COR-L47 (cell line): ENCODE measurements around the gene SOHLH2.
A peak's percentile ranks its signal among the peaks of the same experiment; 100 is the strongest.

Experiments used
- DNase-seq: peaks from one replicate; lab custom pipeline; 2025; lab: John Stamatoyannopoulos, UW

Gene SOHLH2, protein sequence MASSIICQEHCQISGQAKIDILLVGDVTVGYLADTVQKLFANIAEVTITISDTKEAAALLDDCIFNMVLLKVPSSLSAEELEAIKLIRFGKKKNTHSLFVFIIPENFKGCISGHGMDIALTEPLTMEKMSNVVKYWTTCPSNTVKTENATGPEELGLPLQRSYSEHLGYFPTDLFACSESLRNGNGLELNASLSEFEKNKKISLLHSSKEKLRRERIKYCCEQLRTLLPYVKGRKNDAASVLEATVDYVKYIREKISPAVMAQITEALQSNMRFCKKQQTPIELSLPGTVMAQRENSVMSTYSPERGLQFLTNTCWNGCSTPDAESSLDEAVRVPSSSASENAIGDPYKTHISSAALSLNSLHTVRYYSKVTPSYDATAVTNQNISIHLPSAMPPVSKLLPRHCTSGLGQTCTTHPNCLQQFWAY

DNA sequence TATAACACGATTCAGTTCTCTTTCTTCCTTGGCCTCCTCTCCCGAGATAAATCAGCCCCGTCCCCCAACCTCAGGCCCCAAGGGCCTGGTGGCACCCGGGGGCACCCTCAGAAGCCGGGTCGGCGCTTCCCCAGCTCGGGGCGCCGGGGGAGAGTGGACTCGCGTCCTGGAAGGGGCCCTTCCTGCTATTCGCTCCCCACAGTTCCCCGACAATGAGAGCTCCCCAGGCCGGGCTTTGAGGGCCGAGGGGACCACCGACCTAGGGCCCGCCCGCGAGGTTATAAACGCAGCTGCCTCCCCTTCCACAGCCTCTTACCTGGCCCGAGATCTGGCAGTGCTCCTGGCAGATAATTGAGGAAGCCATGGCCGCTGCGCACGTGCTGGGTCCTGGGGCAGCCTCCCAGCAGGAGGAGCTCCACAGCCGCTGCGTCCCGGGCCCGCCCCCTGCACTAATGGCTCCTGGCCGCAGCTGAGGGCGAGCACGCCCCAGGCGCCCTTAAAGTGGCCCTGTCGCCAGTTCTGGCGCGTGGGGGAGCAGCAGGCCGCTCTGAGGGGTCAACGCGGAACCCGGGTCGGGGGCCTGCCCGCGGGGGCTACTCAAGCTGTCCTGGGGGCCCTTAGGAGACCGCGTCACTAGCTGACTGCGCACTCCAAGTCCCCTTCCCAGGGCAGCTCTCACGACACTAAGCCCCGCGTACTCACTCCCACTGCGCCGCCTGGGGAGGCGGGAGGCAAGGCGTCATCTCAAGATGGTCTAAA is at the start of gene SOHLH2:
TSS of gene SOHLH2 (minus strand) at position 394 of the 759 bp plus-strand sequence. CDS start at position 364, 30 bp downstream.
- no peak for DNase-seq

DNA sequence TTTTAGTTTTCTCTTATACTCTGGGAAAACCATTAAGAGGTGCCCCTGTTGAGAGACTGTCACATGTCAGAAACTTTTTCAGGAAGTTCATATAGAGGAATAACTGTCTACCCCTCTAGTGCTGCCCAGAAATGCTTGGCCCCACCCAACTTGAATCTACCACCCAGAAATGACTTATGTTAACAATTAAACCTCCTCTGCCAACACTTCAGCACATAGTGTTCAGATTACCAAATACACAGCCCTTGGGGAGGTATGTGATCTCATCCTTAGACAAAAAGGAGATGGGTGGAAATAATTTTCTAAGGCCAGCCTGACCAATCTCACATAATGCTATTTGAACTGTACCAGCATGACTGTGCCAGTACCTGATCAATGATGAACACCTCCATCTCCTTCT is 47.6 kb upstream of the SOHLH2 start:
- DNase-seq: no peak

DNA sequence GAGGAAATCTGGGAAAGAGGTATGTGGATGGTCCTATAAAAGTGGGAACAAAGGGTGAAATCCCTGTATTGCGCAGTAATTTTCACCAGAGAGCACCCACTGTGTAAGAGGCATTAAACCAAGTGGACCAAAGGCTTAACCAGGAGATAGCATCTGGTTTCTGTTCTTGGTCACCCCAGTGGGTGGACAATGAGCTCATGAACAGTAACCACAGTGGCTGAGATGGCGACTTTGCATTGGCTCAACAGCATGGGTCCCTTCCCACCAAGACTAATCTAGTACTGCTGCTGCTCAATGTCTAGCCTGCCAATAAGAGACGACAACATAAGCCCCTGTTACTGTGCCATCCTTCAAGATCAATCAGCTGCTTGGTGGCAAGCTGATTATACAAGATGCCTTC is 46.7 kb upstream of the SOHLH2 start:
- DNase-seq: no peak

DNA sequence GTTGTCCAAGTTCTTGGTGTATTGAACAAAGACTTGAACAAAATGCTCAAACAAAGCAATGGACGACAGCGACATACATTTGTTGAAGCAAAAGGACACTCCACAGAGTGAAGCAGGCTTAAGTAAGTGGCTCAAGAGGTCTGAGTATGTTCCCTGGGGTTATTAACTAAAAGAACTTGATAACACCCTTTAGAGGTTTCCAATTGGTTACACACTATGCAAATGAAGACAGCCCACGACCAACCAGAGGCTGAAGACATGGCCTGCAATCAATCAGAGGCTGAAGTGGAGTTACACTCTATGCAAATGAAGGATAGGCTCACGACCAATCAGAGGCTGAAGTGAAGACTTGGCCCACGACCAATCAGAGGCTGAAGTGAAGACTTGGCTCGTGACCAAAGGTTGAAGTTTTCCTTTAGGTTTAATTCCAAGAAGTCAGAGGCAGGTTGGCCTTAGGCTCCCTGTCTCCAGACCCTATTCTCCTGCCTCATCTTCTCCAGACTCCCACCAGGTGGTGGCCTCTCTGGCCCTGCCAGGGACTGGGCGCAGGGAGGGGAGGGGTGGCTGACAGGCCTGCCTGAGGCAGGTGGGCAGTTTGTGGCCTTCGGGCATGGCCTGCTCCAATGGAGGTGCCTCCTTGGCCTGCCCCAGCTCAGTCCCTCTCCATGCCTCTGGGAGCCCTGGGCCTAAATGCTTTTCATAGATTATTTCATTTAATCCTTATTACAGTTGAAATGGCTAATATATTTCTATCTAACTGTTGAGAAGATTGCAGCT is 45.2 kb upstream of the SOHLH2 start:
- no peak for DNase-seq

DNA sequence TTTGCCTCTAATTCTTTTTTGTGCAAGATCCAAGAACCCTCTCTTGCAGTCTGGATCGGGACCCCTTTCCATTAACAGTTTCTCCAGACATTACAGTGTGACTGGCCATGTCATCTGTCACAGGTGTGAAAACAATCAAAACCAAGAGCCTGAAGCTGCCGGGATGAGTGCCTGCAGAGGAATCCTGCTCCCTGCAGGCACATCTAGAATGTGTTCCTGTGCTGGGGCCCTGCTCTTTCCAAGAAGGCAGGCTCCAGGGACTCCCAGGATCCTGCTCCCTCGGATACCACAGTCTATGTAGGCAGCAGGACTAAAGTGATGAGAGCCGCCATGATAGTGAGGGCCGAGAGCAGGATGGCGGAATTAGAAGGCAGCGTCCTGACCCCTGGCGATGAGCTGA is 44.5 kb upstream of the SOHLH2 start:
- no peak for DNase-seq

DNA sequence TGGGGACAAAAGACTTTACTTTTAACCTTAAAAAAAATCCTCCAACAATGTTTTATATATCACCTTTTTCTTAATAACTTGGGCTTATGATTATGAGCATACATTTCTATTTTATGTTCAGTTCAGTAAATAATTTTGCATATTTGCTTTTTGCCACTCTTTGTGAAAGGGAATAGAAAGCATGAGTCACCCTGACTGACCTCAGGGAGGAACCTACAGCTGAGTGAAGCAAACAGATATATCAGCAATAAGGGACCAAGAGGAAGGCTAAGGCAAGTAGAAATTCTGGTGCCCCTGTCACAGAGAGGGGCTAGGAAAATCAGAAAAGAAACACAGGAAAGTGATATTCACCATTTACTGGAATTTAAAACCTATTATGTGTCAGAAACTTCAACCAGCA is 37.2 kb upstream of the SOHLH2 start:
- no peak for DNase-seq

DNA sequence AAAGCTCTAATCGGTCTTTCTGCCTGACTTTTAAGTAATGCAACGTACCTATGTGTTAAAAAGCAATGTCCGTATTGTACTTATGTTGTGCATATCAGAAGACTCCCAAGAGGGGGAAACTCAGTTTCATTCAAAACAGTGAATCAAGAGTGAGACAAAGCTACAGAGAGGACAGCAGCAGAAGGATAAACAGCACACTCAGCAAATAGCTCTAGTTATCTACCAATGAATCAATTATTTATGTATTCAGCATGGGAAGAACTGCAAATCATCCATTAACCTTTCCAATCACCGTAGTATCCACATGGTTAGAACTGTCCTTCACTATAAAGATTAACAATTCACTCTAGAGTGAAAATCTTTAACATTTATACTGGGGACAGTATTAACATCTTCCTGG is 36.7 kb upstream of the SOHLH2 start:
- no peak for DNase-seq

DNA sequence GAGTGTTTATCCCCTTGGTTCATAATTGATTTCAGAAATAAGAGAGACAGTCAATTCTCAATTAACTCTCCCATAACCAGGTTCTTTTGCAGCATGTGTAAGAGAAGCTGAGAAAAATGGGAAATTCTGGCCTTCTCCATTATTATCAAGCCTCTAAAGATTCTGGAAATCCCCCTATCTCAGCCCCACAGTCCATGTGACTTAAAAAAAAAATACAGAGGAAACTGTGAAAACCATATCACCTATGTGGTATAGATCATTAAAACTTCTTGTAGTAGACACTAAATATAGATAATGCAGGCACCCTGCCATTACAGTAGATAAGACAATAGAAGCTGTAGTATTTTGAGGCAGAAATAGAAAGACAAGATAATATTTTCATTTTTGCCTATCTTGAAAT is 34.3 kb upstream of the SOHLH2 start:
- DNase-seq: no peak

DNA sequence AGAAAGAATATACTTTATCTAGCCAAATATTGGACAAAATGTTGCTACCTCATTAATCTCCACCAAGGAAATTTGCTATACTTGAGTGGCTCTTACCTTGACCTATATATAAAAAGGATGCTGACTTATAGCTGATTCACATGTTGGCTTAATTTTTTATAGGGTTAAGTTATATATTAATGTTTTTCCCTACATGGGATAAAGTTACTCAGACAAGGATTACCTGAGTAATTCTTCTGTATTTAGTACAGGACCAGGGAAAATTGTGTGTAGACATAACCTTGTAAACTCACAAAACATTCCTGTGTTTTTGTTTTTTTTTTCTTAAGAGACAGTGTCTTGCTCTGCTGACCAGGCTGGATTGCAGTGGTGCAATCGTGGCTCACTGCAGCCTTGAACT is 30.6 kb upstream of the SOHLH2 start:
- DNase-seq: no peak

DNA sequence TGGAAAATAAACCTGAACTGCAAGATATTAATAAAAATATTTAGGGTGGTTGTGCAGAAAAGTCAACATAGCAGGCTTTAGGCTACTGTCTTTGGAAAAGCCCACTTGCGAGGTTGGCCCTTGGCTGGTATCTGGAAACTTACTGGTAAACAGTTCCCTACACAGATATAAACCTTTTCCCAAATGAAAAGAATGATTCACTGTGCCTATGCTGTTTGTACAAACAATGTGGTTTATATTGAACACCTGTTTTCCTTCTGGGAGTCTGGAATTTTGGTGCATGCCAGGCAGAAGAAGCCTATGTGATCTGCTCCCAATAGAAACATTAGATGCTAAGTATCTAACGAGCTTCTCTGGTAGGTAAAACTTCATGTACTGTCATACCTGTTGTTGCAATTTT is 29.7 kb upstream of the SOHLH2 start:
- no peak for DNase-seq

DNA sequence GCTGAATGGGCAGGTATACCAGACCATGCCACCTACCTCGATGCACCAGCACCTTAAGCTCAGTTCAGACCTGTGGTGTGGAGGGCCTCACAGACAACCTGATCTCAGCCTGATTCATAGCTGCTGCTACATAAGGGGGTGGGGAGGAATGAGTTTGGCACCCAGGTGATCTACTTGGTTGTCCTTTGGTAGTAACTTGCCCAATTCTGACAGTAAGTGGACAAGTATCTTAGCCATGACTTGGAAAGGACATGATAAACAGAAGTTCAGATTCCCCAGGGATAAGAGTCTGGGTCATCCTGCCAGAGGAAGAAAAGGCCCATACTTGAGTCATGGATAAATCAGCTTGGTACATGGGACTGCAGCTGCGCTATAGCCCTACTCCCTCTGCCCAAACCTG is 28.4 kb upstream of the SOHLH2 start:
- DNase-seq: no peak

DNA sequence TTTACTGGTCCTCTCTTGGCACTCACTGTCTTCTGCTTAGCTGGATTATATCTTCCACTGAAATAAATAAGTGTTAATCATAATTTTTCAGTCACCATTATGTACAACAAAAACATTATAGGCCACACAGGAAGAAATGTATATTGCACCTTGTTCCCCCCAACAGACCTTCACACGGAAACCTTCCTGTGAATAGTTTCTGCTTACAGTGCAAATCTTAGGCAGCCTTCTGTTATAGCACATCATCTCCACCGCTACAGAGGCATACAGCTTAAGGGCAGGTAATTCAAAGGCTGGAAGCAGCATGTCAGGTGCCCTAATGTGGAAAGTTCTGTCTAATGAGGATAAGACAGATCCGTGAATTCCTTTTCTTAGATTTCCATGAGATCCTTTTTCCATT is 16.9 kb upstream of the SOHLH2 start:
- DNase-seq: no peak

DNA sequence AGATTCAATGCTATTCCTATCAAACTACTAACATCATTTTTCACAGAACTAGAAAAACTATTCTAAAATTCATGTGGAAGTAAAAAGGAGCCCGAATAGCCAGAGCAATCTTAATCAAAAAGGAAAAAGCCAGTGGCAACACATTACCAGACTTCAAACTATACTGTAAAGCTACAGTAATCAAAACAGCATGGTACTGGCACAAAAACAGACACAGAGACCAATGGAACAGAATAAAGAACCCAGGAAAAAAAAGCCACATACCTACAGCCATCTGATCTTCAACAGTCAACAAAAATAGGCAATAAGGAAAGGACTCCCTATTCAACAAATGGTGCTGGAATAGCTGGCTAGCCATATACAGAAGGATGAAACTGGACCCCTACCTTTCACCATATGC is 10.4 kb upstream of the SOHLH2 start:
- no peak for DNase-seq

DNA sequence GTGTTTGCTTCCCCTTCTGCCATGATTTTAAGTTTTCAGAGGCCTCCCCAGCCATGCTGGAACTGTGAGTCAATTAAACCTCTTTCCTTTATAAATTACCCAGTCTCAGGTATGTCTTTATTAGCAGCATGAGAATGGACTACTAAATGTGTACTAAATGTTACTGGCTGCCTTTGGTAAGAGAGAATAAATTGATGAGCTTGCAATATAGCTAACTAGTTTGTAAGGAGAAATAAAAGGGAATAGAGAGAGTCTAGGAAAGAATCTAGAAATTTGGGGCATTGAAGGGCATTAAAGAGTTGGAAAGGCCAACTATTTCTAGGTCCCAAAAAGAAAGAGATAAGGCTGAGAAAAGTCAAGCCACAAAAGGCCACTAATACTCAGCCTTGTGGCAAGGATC is 5.5 kb upstream of the SOHLH2 start:
- no peak for DNase-seq

DNA sequence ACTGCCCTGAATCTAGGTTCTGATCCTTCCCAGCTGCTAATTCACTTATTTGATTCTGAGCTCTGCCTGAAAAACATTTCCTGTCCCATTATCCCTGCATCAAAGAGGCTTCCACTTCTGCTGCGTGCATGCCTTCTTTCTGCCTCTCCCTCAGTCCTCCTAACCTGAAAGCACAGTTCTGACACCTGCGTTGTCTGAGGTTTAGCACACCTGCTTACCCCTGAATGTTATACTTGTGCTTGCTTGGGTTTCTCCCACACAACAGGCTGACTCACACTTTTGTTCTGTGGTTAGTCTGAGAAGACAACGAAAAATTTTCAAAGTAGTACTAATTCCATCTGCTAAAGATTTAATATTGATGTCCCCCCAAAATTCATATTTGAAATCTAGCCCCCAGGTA is 3.1 kb upstream of the SOHLH2 start:
- DNase-seq: no peak

DNA sequence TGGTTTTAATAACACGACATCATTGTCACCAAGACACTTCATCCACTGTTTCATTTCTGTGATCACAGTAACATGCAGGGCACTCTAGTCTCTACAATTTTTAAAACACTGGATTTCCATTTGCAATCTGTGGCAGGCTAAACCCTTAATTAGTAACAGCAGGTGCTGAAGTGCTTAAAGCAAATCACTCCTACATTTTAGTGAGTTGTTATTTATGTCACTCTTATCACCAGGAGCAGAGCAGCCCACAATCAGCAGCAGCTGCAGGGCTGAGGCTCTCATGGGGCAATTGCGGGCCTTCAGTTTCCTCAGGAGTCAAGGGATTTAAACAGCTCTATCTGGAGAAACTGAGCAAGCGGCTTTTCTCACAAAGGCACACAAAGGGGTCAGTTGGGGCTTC is 1.6 kb downstream of the SOHLH2 start:
- no peak for DNase-seq

DNA sequence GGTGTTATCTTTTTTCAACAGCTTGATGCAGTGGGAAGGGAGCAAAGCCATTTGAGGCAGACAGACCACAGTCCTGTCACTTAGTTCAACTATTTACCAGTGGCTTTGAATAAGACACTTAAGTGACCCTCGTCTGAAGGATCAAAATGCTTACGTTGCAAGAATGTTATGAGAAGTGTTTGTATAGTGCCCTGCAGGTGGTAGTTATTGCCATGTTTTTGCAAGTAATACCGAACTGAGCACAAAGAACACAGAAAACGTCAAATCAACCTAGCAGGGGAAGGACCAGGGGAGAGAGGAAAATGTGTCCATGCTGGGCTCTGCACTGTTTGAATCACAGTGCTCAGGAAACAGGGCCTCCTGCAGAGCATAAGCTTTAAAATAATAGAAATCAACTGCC is 2.8 kb downstream of the SOHLH2 start:
- DNase-seq: no peak

DNA sequence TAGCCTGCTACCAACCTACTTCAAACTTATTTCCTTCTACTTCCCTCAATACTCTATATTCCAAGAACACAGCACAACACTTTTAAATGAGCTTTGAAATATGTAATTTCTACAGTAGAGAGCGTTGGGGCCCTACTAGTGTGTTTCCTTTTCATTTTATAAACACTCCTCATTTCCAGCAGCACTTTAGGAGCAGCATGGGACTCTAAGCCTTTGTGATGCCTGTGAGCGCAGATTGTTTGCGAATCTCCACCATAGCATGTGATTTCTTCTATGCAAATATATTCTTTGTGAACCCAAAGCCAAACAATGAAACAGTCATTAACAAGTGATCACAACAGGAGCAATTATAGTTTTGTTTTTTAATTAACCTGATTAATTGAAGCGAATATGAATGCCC is 3.6 kb downstream of the SOHLH2 start:
- DNase-seq: no peak

DNA sequence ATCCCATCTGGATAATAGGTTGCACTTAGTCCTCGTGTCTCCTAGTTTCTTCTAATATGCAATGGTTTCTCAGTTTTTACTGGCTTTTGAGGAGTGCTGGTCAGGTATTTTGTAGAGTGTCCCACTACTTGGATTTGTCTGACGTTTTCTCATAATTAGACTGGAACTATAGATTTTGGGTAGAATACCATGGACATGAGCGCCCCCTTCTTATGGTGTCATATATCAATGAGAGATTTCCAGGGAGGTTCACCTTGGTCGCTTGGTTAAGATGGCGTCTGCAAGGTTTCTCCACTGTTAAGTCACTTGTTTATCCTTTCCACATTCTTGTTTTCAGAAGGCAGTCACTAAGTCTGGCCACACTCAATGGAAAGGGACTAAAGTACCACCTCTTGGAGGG is 6.7 kb downstream of the SOHLH2 start:
- DNase-seq: no peak

DNA sequence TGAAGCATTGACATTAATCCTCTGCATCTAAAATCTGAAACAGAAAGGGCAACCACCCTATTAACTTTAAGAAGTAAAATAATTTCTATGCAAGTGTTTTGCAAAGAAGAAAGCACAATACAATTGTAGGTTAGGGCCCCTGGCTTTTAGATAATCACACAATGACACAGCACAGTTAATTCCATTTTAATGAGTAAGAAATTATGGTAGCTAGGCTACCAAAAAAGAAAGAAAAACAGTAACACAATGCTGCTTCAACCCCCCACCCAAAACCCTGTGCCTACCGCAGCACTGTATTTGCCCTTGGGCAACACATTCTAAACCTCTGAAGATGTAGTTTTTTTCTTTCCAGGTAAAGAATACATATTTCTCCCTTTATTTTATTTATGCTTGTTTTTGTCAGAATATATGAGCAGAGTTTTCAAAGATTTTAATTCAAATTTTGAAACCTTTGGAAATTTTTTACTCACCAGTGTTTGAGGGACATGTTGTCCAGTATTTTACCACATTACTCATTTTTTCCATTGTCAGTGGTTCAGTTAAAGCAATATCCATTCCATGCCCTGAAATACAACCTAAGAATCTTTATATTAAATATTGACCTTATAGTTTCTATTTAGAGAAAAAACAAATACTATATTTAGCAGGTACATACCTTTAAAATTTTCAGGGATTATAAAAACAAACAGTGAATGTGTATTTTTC is 21.1 kb downstream of the SOHLH2 start:
- DNase-seq: peak; percentile 84

DNA sequence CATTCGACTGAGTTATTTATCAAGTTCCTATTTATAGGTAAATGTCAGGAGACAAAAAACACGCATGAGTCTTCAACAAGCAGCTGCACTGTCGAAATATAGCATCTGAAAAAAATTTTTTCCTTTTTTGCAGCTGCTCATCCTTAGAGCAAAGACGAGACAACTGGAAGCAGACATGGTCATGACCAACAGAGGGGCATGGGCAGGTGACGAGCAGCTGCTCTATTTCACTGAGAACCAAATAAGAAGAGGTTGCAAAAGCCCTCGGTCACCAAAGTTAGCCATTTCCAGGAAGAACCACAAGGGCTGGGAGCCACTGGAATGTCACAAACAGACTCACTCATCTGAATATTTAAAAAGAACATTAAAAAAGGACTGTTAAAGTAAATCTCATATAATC is 22.2 kb downstream of the SOHLH2 start:
- peak; percentile 23 for DNase-seq

DNA sequence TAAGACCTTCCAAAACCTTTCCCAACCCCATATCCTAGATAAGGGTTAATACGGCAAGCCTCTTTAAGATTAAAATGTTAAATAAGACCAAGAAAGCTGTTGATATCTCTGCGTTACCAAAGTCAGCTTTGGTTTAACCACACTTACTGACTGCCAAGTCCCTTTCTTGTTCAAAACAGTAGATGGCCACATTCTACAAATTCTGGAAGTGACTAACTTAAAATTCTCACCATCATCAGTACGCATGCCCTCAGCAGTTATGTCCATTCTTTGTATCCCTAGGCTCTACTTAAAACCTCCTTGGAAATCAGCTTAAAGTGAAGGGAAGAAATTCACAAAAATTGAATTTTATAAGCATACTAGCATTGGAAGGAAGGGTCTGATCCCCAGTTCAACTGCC is 23.6 kb downstream of the SOHLH2 start:
- no peak for DNase-seq
